K562 (cell line): ENCODE results near the gene IMPA2. TPM values are rescaled to one million over a fixed set of nuclear protein-coding genes. Genes with fewer than 3 reads are reported as not detected.

Source experiments
- ATAC-seq: fragments of 200-7000 bp; cut with Tn5 transposase; 3 replicates; pipeline ENCODE4 v1.9.1; 2020; ENCODE audit warnings: moderate library complexity
- BruUV-seq: library from RNA; stranded (reverse); fragments of 400-500 nt; replicated peaks from 2 replicates; lab custom pipeline; 2021; lab: Mats Ljungman, UMichigan
- CTCF ChIA-PET: fragments of 300-600 bp; formaldehyde crosslinking; extraction: SDS; loops from one replicate; lab custom pipeline; 2021; ENCODE audit warnings: low intra/inter-chr PET ratio; lab: Yijun Ruan, JAX
- POLR2A ChIA-PET: fragments of 300-600, 350-650 bp; sonication (Branson Sonifier 250); formaldehyde crosslinking; extraction: SDS; loops from one replicate; lab custom pipeline; 2021; ENCODE audit warnings: antibody characterized with exemption, inconsistent platforms; lab: Yijun Ruan, JAX
- DNase-seq, 4 experiments: peaks; one replicate each; pipeline versions ENCODE4 v3.0.0 to v3.0.0-alpha.2; 2011 to 2018; ENCODE audit warnings: low spot score in 3 of 4, mixed read lengths in 3 of 4; ENCODE audit errors: extremely low read depth in 1 of 4
- FAIRE-seq: peaks from 2 replicates; lab custom pipeline; 2011; peaks lifted over from hg19 to GRCh38; lab: Jason Lieb, UNC
- H2AFZ ChIP-seq: 2 replicates; pipeline ENCODE4 v1.6.0; 2011; ENCODE audit warnings: low read depth, low read length, control low read depth, inconsistent platforms
- H3K27ac ChIP-seq: fragments of 200-600 bp; 3 replicates; pipeline ENCODE4 v1.8.0; 2011; ENCODE audit warnings: low read depth, mild to moderate bottlenecking, control low read depth, inconsistent platforms, low read length, moderate library complexity, mixed read lengths; ENCODE audit errors: extremely low read depth
- H3K27me3 ChIP-seq, 2 experiments: fragments of 300-600 bp in 1 of 2; 2 replicates in 1 of 2; 3 replicates in 1 of 2; pipeline versions ENCODE4 v1.6.0 to v1.8.0; 2011; ENCODE audit warnings: inconsistent platforms in 2 of 2, low read length in 2 of 2, mild to moderate bottlenecking in 1 of 2, mixed read lengths in 1 of 2, moderate library complexity in 1 of 2; ENCODE audit not compliant: control insufficient read depth in 2 of 2, insufficient read depth in 2 of 2
- H3K36me3 ChIP-seq: fragments of 300-600 bp; 3 replicates; pipeline ENCODE4 v1.8.0; 2011; ENCODE audit warnings: mild to moderate bottlenecking, low read length, inconsistent platforms; ENCODE audit not compliant: control insufficient read depth, insufficient read depth
- H3K4me1 ChIP-seq, 2 experiments: fragments of 200-600 bp in 1 of 2; replicated peaks in 1 of 2; 2 replicates in 1 of 2; 3 replicates in 1 of 2; pipeline versions ENCODE4 v1.5.1 to v1.8.0; 2011; ENCODE audit warnings: inconsistent platforms in 2 of 2, low read length in 2 of 2, mild to moderate bottlenecking in 1 of 2, mixed read lengths in 1 of 2, moderate library complexity in 1 of 2; ENCODE audit not compliant: control insufficient read depth in 2 of 2, insufficient read depth in 2 of 2
- H3K4me2 ChIP-seq: 2 replicates; pipeline ENCODE4 v1.6.1; 2011; ENCODE audit warnings: low read length, control low read depth, inconsistent platforms, mixed read lengths; ENCODE audit not compliant: insufficient read depth
- H3K4me3 ChIP-seq: fragments of 200-600 bp; sonication (generic), shearing (Covaris generic); 2 replicates; pipeline ENCODE4 v1.5.1; 2016; ENCODE audit warnings: control low read depth, inconsistent platforms
- H3K79me2 ChIP-seq: fragments of 200-600 bp; 3 replicates; pipeline ENCODE4 v1.8.0; 2011; ENCODE audit warnings: low read length, inconsistent platforms; ENCODE audit not compliant: control insufficient read depth, insufficient read depth
- H3K9ac ChIP-seq, 2 experiments: 2 replicates each; pipeline versions ENCODE4 v1.6.0 to v1.6.1; 2011; ENCODE audit warnings: low read depth in 2 of 2, low read length in 2 of 2, control low read depth in 1 of 2, inconsistent platforms in 1 of 2, mild to moderate bottlenecking in 1 of 2, mixed read lengths in 1 of 2; ENCODE audit not compliant: insufficient read depth in 1 of 2
- H3K9me1 ChIP-seq: one replicate; pipeline ENCODE4 v1.6.0; 2011; ENCODE audit warnings: inconsistent platforms, mild to moderate bottlenecking, low read length, moderate library complexity; ENCODE audit not compliant: control insufficient read depth, insufficient read depth
- H3K9me3 ChIP-seq: replicated peaks from 2 replicates; pipeline ENCODE4 v1.5.1; 2011; ENCODE audit warnings: low read depth, low read length, inconsistent platforms; ENCODE audit not compliant: control insufficient read depth, insufficient read depth
- H4K20me1 ChIP-seq: replicated peaks from 2 replicates; pipeline ENCODE4 v1.6.1; 2011; ENCODE audit warnings: low read length, inconsistent platforms, mixed read lengths; ENCODE audit not compliant: control insufficient read depth, insufficient read depth
- EGR1 ChIP-seq: fragments of 450-650 bp; conservative IDR thresholded peaks from 2 replicates; pipeline ENCODE4 v1.6.1; 2017; ENCODE audit warnings: mild to moderate bottlenecking
- KLF10 ChIP-seq: fragments of 250-450 bp; sonication (Bioruptor Pico); IDR thresholded peaks from 2 replicates; pipeline ENCODE4 v1.6.1; 2021; ENCODE audit warnings: matching md5 sums
- SMARCA4 ChIP-seq: fragments of 450-650 bp; IDR thresholded peaks from 2 replicates; pipeline ENCODE4 v1.6.1; 2016
- WGBS: fragments of 100-300 bp; shearing (Covaris generic); methylation state at CpG from one replicate; pipeline ENCODE4 v1.1.6; 2016; ENCODE audit warnings: low coverage, mixed read lengths; ENCODE audit not compliant: insufficient coverage; ENCODE audit errors: missing lambda C conversion rate; 5-methylcytosine and 5-hydroxymethylcytosine counted together
- in situ Hi-C: fragments of 300-500 bp; cut with MboI; formaldehyde crosslinking; loops from 4 replicates; pipeline ENCODE4 v1.15.0; 2018; ENCODE audit warnings: inconsistent platforms, mixed read lengths
- intact Hi-C: fragments of 100-400 bp; cut with micrococcal nuclease; formaldehyde crosslinking; loops from 2 replicates; pipeline ENCODE4 v1.14.2; 2022
- polyA plus RNA-seq, 8 experiments: library from polyadenylated mRNA; depleted of rRNA in 4 of 8; stranded (reverse) in 5 of 8; unstranded in 3 of 8; fragments of >200 nt; fragmentation: Nextera tagmentation in 2 of 8; fragmentation: Illumina TruSeq in 1 of 8; extraction: Ambion mirVana in 2 of 8; extraction: Trizol in 1 of 8; gene quantifications; 2 replicates each; pipeline versions ENCODE4 v1.2.1 to v1.2.3, GENCODE V29; 2011 to 2014; ENCODE audit warnings: inconsistent platforms in 1 of 8, missing spikeins in 1 of 8
- total RNA-seq, 7 experiments: library from RNA; depleted of rRNA in 6 of 7; stranded (reverse); fragments of >200 nt in 6 of 7; fragmentation: Illumina TruSeq in 2 of 7; extraction: Trizol in 2 of 7; gene quantifications; 2 replicates each; pipeline versions ENCODE4 v1.2.1 to v1.2.3, GENCODE V29; 2011 to 2021; ENCODE audit warnings: low replicate concordance in 1 of 7
- TF ChIP-seq, protein P1 (sequence below): fragments of 450-650 bp; IDR thresholded peaks from 2 replicates; pipeline ENCODE4 v1.6.1; 2016; ENCODE audit warnings: mild to moderate bottlenecking

The IMPA2 gene
- total and polyA plus RNA-seq, 9 of the 15 experiments (the other 6 are each of a cell fraction or from before 2014, with no cell fraction given), result 0.62 to 11.3 (median 5.7) TPM

DNA sequence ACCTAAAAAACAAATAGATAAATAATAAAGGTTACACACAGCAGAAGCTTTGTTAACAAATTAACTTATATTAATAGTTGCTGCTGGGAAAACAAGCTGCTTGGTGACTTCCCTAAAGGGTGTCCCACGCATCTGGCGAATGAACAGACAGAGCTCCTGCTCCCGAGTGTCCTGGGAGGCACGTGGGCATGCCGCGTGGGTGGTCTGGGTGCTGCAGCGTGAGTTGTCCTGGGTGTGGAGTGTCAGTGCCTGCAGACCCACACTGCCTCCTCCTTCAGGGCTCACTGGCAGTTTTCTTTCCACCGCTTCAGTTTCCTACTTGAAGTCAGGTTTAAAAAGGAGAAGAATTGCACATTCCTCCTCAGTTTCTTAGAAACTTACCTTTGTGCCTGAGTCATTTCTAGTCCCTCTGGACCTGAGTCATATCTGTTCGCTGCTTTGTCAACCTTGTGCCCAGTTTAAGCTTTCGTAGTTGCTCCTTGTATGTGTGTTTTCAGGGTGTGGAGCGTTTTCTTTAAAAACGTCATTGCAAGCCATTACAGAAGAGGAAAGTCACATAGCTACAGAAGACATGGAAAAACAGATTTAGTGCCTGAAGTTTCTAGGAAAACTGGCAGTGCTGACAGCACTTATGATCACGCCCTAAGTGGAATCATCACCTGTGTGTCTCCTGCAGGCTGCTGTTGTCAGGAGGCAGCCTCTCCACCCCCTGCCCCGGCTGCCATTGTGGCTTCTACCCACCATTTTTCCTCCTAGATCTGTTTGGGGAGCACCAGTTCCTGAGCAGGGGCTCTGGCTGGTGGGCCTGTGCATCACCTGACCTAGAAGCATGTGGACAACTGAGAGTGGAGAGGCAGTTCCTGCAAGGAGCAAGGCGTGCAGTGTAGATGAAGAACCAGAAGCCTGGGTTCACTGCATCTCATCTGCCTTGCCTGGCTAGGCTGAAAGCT is 24.5 kb downstream of the IMPA2 start:
- Histone ChIP-seq H3K9ac (peak overlapping the region in 1 of 2 experiments; percentile 19; a peak in 1 of 4 replicates), H3K4me1 (no peaks in the 10 kb centered on the region; a peak in 1 of 5 replicates), H4K20me1 (no peaks in the 10 kb centered on the region), H3K27ac (no peak overlapping the region), H3K79me2 (no peaks in the 10 kb centered on the region), H2AFZ (no peak overlapping the region), H3K9me1 (no peaks in the 10 kb centered on the region), H3K4me3 (no peak overlapping the region), H3K36me3 (no peaks in the 10 kb centered on the region), H3K9me3 (no peaks in the 10 kb centered on the region), H3K4me2 (no peak overlapping the region), H3K27me3 (0 out of 5 replicates have a peak, but pooled peaks cover 0 to under 1% of the 10 kb centered on the region in 2 experiments)
- FAIRE-seq (no peak), DNase-seq (no peak), ATAC-seq (peak; percentile 24; the same call in 1 of the 3 replicates)
- intact Hi-C loops (no loop called here), in situ Hi-C loops (no loop called here)
- ChIA-PET CTCF (no interaction called here), POLR2A (interaction anchor here (0.5 to 1.0 kb wide), 5 partner anchors 8 to 175 kb away, joined by 3 to 4 read pairs (median 3); no protein-coding TSS in a partner anchor)
- TF ChIP-seq SMARCA4 (no peak), EGR1 (0 out of 2 replicates have a peak, but pooled peaks have one; percentile 35)
- no TSS peak for BruUV-seq
- 17% methylated on average over 15 of the region's 15 CpGs for WGBS

DNA sequence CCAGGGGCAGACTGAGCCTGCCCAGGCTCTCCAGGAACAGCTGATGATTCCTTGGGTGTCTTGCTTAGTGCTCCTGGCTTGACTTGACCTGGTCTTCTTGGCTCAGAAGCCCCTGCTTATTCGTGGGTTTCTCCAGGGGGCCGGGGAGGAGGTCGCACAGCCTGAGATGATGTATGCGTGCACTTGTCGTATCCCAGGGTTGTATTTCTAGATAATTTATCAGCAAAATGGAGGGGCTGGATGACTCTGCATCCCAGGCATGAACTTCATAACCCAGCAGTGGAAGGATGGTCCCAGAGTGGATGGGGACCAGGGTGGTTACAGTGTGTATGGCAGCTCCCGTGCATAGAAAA is 25.2 kb downstream of the IMPA2 start:
- no peak overlapping the region; a peak in 1 of 4 replicates for H3K9ac ChIP-seq
- FAIRE-seq (no peak), DNase-seq (no peak), ATAC-seq (no peak)
- no peak overlapping the region for H3K4me3 ChIP-seq
- no TSS peak for BruUV-seq
- no peaks in the 10 kb centered on the region; a peak in 1 of 5 replicates for H3K4me1 ChIP-seq
- no peaks in the 10 kb centered on the region for H3K79me2 ChIP-seq
- WGBS, result 48% methylated on average over 6 of the region's 6 CpGs
- intact Hi-C loops, result no loop called here
- ChIA-PET POLR2A (interaction anchor here (0.5 to 1.0 kb wide), 2 partner anchors 9 to 175 kb away, joined by 3 read pairs; no protein-coding TSS in a partner anchor), CTCF (no interaction called here)
- no peak for TF ChIP-seq KLF10
- TF ChIP-seq, protein P1, sequence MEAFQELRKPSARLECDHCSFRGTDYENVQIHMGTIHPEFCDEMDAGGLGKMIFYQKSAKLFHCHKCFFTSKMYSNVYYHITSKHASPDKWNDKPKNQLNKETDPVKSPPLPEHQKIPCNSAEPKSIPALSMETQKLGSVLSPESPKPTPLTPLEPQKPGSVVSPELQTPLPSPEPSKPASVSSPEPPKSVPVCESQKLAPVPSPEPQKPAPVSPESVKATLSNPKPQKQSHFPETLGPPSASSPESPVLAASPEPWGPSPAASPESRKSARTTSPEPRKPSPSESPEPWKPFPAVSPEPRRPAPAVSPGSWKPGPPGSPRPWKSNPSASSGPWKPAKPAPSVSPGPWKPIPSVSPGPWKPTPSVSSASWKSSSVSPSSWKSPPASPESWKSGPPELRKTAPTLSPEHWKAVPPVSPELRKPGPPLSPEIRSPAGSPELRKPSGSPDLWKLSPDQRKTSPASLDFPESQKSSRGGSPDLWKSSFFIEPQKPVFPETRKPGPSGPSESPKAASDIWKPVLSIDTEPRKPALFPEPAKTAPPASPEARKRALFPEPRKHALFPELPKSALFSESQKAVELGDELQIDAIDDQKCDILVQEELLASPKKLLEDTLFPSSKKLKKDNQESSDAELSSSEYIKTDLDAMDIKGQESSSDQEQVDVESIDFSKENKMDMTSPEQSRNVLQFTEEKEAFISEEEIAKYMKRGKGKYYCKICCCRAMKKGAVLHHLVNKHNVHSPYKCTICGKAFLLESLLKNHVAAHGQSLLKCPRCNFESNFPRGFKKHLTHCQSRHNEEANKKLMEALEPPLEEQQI, result no peak
- in situ Hi-C loops, result no loop called here
- no peak overlapping the region for H3K4me2 ChIP-seq
- H3K9me1 ChIP-seq, result no peaks in the 10 kb centered on the region
- H3K27me3 ChIP-seq, result peaks cover 0 to 6% of the 10 kb centered on the region in 2 experiments; a peak in 1 of 5 replicates
- no peaks in the 10 kb centered on the region for H3K9me3 ChIP-seq
- no peaks in the 10 kb centered on the region for H3K36me3 ChIP-seq
- no peak overlapping the region for H3K27ac ChIP-seq
- H4K20me1 ChIP-seq, result no peaks in the 10 kb centered on the region
- no peak overlapping the region for H2AFZ ChIP-seq
